Epithelial cell of proximal tubule (primary cell): ENCODE measurements around the gene YIPF1. TPM values are rescaled to one million over a fixed set of nuclear protein-coding genes. Genes with fewer than 3 reads are reported as not detected.
"Not testable (repeated sequence)": the region's sequence is repeated elsewhere in the genome, so short reads cannot be mapped to it uniquely, and the experiment has no call there.

Experiments
- DNase-seq: peaks from one replicate; pipeline ENCODE4 v3.0.0-alpha.2; 2011; ENCODE audit warnings: low read depth
- H3K4me3 ChIP-seq: 2 replicates; pipeline ENCODE4 v1.5.1; 2011; ENCODE audit warnings: low read depth, mild to moderate bottlenecking, low read length
- CTCF ChIP-seq: conservative IDR thresholded peaks from 2 replicates; pipeline ENCODE4 v1.5.1; 2012; ENCODE audit warnings: low read depth, mild to moderate bottlenecking, low read length
- total RNA-seq: library from RNA; depleted of rRNA; stranded (reverse); fragments of >200 nt; gene quantifications from 2 replicates; pipeline ENCODE4 v1.2.3, GENCODE V29; 2015

Gene YIPF1
- total RNA-seq, 1 donor from 2014 or later: 32.4 TPM

GRCh38 chr1:53825306-53825705 is 64.3 kb downstream of the YIPF1 start:
- DNase-seq: no peak
- H3K4me3 ChIP-seq: no peak overlapping the region
- TF ChIP-seq CTCF: no peak

- no peak for DNase-seq
- no peak for TF ChIP-seq CTCF
- no peak overlapping the region for H3K4me3 ChIP-seq
Measured at GRCh38 chr1:53822931-53823330, 66.7 kb downstream of the YIPF1 start.

- no peak for DNase-seq
- H3K4me3 ChIP-seq: no peak overlapping the region
- TF ChIP-seq CTCF: peak; percentile 18
Measured at GRCh38 chr1:53821380-53821779, 68.2 kb downstream of the YIPF1 start.

- no peak for TF ChIP-seq CTCF
- no peak for DNase-seq
- no peak overlapping the region for H3K4me3 ChIP-seq
Measured at GRCh38 chr1:53819387-53819786, 70.2 kb downstream of the YIPF1 start.

GRCh38 chr1:53816584-53816983 is 73.0 kb downstream of the YIPF1 start:
- not testable (repeated sequence) for DNase-seq, H3K4me3 ChIP-seq

GRCh38 chr1:53815484-53815883 is 74.1 kb downstream of the YIPF1 start:
- not testable (repeated sequence) for DNase-seq, H3K4me3 ChIP-seq

- H3K4me3 ChIP-seq: no peak overlapping the region
- peak; percentile 40 for TF ChIP-seq CTCF
- no peak for DNase-seq
Measured at GRCh38 chr1:53811414-53811851, 78.2 kb downstream of the YIPF1 start.

- no peak for TF ChIP-seq CTCF
- H3K4me3 ChIP-seq: no peak overlapping the region
- no peak for DNase-seq
Measured at GRCh38 chr1:53810497-53810896, 79.1 kb downstream of the YIPF1 start.
